Erythroblast (primary cell): ENCODE data around the gene PHRF1.

Source experiments
- GATA1 ChIP-seq: IDR thresholded peaks from 2 replicates; pipeline ENCODE4 v1.6.1; 2011; ENCODE audit warnings: low read depth, mild to moderate bottlenecking, control low read depth, low read length, moderate library complexity
- POLR2A ChIP-seq: IDR thresholded peaks from 2 replicates; pipeline ENCODE4 v1.6.1; 2011; ENCODE audit warnings: mild to moderate bottlenecking, low read length

GRCh38 chr11:575996-576768 is at the start of gene PHRF1:
- TF ChIP-seq POLR2A (peak; percentile 76), GATA1 (no peak)
